Neural cell (in vitro differentiated cells): ENCODE measurements around the gene DHRS3.

Experiments used
- CTCF ChIP-seq: fragments of 450-650 bp; IDR thresholded peaks from 2 replicates; pipeline ENCODE4 v1.5.1; 2014; ENCODE audit warnings: antibody characterized with exemption, mild to moderate bottlenecking, moderate library complexity; ENCODE audit not compliant: poor library complexity, severe bottlenecking
- SMC3 ChIP-seq: fragments of 450-650 bp; conservative IDR thresholded peaks from 2 replicates; pipeline ENCODE4 v1.6.1; 2014; ENCODE audit warnings: antibody characterized with exemption, mild to moderate bottlenecking, moderate library complexity; ENCODE audit not compliant: poor library complexity
- TF ChIP-seq, protein P1 (sequence below): IDR thresholded peaks from 2 replicates; pipeline ENCODE4 v1.6.1; 2012; ENCODE audit warnings: borderline replicate concordance

DNA sequence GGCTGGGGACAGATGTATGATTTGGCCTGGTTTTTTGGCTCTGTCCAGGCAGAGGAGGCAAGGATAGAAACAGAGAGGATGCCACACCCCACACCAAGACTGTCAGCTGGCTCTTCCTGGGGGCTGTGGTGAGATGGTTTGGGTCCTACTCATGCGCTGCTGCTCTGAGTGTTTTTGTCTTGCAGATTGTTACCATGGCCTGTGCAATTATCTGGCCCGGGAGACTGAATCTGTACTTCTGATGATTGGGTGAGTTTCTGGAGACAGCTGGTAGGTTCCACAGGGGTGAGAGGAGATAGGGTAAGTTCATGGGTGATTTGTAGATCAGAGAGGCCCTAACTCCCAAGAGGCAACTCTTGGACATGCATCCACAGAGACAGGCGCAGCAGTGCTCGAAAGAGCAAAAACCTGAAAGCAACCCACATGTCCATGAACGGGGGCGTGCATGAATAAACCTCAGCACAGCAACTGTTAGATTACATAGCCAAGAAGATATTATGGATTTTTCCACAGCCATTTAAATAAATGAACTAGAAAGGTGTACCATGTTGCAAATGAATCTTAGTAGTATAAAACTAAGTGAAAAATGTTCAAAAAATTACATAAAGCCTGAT is 43.7 kb upstream of the DHRS3 start:
- TF ChIP-seq SMC3 (no peak), CTCF (no peak)
- TF ChIP-seq, protein P1, sequence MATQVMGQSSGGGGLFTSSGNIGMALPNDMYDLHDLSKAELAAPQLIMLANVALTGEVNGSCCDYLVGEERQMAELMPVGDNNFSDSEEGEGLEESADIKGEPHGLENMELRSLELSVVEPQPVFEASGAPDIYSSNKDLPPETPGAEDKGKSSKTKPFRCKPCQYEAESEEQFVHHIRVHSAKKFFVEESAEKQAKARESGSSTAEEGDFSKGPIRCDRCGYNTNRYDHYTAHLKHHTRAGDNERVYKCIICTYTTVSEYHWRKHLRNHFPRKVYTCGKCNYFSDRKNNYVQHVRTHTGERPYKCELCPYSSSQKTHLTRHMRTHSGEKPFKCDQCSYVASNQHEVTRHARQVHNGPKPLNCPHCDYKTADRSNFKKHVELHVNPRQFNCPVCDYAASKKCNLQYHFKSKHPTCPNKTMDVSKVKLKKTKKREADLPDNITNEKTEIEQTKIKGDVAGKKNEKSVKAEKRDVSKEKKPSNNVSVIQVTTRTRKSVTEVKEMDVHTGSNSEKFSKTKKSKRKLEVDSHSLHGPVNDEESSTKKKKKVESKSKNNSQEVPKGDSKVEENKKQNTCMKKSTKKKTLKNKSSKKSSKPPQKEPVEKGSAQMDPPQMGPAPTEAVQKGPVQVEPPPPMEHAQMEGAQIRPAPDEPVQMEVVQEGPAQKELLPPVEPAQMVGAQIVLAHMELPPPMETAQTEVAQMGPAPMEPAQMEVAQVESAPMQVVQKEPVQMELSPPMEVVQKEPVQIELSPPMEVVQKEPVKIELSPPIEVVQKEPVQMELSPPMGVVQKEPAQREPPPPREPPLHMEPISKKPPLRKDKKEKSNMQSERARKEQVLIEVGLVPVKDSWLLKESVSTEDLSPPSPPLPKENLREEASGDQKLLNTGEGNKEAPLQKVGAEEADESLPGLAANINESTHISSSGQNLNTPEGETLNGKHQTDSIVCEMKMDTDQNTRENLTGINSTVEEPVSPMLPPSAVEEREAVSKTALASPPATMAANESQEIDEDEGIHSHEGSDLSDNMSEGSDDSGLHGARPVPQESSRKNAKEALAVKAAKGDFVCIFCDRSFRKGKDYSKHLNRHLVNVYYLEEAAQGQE, result no peak
